ENCODE results near the gene LIAS.

GRCh38 chr4:39469429-39470077, 10.7 kb downstream of the LIAS start:
- TF ChIP-seq CTCF (IDR thresholded peaks at IDR 0.05; ENCODE audit: insufficient read depth, low read depth, low read length) = peak; percentile 99
- TF ChIP-seq EZH2 (IDR thresholded peaks at IDR 0.05; ENCODE audit: insufficient read depth, low read length) = no peak

All from astrocyte (in vitro differentiated cells and primary cell).